T-helper 2 cell treated with Interferon-gamma antibody and Interleukin-4, amounts not matched to agents 100 ng/mL and 5 ng/mL, for 36 hours (primary cell): ENCODE results near the gene TUSC7. TPM values are rescaled to one million over a fixed set of nuclear protein-coding genes. Genes with fewer than 3 reads are reported as not detected.

Experiments
- intact Hi-C: fragments of 100-400 bp; cut with micrococcal nuclease; formaldehyde crosslinking; loops from one replicate; pipeline ENCODE4 v1.15.1; 2023
- total RNA-seq: library from RNA; stranded (reverse); gene quantifications from 2 replicates; pipeline ENCODE4 v1.2.3, GENCODE V29; 2022

TUSC7 gene
- not detected in 2 replicates for total RNA-seq

DNA sequence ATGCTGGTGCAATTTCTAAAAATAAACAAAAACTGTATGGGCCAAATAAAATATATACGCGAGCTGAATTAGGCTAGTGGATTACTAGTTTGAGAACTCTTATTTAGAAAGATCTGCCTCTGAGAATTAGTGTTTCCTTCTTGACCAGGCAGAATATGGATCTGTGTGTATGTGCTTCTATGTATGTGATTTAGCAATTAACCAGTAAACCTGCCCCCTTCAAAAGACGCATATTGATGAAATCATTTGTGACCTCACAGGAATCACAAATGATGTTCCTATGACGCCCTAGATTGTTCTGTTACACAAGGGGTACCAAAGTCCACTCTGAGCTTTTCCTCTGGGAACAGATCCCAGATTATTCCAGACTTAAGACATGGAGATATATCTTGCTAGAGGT, at the start of gene TUSC7:
Gene TUSC7 (plus strand): TSS at position 301 of the 400 bp plus-strand sequence.
- intact Hi-C loops, result no loop called here

GRCh38 chr3:116661196-116661595, 48.4 kb upstream of the TUSC7 start:
- intact Hi-C loops, result no loop called here

DNA sequence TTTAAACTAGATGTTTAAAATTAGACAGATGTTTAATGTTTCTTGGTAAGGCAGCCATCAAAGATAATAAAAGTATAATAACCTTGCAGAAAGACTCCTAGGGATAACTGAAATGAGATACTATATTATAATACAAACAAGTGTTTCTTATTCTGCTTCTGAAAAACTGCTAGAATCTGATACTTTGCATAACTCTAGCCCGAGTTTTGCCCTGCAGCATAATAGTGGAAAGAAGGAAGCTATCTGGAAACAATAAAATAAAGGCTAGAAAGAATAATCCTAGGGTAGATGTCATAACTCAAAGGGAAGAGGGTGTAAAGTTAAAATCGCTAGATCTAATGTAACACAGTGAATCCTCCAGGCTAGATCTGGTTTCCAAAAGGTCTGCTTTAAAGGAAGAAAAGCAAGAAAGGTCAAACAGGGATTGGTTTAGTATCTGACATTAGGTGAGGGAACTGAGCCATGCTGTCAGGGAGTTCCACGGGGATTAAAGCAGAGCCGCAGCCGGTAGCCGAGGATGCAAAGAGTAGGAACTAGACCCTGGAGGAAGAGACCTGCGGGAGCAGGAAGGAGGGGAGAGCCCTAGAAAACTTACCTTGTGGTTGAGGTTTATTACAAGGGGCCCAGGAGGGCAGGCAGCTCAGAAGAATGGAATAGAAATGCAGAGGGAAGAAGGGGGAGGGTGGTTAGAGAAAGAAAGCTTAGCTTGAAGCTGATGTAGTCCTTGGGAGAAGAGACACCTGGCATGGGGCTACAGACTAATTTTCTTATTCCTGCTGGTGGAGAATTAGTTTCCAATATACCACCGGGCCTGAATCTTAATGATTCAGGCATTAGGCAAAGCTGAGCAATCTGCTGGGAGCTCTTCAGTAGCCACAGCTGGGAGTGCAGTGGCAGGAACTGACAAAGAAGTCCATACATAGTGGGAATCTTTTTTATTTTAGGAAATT, 46.1 kb upstream of the TUSC7 start:
- intact Hi-C loops, result no loop called here

DNA sequence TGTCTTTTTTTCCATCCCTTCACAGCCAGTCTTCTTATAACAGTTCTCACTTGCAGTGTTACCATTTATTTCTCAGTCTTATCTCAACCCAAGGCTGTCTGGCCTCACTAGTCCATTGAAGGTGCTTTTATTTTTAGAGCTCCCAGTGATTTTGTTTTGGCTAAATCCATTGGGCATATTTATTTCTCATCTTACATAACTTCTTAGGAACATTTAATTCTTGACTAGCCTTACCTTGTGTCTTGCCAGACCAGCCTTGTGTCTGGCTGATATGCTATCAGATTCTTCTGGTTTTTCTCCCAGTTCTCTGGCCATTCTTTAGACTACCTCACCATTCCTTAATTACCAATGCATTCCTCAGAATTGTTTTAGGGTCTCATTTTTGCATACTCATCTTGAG, 42.3 kb upstream of the TUSC7 start:
- intact Hi-C loops, result no loop called here

DNA sequence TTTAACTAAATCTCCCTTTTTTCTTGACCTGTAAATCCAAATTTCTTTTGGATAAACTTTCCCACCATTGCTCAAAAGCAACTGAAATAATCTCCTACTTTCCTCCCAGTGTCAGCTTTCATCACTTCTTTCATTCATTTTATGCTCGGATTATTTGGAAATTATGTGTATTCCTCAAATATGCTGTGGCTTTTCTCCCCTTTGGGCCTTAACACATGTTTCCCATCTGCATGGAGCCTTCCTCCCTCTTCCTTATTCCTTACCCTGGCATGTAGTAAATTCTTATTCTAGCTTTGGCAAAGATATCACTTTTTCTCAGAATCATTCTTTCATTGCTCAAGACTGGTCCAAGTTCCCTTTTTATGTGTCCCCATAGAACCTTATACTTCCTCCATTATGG, 41.8 kb upstream of the TUSC7 start:
- intact Hi-C loops, result no loop called here

DNA sequence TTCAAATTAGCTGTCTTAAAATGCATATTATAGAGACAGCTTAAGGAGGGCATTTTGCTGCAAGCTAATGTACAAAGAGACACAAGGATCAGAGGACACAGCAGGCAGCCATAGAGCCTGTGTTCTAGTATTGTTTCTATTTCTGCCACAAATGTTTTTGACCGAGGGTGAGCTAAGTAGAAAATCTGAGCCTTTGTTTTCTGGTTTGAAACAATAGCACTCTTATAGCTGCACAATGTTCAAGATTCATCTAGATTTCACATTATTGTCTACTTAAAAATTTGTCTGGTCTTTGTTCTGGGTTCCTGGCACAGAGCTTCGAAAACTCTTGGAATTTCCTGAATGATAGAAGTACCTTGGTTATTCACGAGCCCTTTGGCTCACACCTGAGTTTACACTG, 40.0 kb upstream of the TUSC7 start:
- intact Hi-C loops, result no loop called here

- intact Hi-C loops, result no loop called here
These were observed 38.4 kb upstream of the TUSC7 start for GRCh38 chr3:116671151-116671550.

DNA sequence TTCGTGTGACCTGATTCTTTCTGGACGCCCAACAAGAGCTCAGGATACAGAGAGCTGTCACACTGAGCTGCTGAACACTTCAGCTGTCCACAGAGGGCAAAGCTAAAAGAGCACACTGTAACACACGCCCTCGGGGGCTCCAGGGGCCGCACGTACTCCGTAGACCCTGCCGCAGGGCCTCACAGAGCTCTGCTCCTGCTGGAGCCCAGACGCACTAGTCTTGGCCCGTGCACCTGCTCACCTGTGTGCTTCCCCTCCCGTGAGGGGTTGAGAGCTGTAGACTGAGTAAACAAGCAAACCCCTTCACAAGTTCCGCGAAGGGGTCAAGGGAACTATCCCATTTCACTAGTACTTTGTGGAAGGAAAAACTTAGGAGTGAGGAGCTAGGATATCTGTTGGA, 30.7 kb upstream of the TUSC7 start:
- intact Hi-C loops, result no loop called here

DNA sequence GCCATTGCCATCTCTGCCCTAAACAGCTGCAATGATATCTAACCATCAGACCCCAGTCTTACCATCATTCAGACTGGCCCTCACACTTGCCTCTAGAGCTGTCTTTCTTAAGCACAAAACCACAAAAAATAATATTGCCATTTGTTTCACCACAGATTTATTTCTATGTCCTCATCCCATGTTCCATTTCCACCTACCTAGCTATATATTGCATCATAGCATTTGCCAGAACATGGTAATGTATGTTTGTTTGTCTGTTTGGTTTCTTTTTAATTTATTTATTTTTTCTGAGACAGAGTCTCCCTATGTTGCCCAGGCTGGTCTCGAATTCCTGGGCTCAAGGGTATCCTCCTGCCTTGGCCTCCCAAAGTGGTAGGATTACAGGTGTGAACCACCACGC, 18.5 kb upstream of the TUSC7 start:
- intact Hi-C loops, result no loop called here

DNA sequence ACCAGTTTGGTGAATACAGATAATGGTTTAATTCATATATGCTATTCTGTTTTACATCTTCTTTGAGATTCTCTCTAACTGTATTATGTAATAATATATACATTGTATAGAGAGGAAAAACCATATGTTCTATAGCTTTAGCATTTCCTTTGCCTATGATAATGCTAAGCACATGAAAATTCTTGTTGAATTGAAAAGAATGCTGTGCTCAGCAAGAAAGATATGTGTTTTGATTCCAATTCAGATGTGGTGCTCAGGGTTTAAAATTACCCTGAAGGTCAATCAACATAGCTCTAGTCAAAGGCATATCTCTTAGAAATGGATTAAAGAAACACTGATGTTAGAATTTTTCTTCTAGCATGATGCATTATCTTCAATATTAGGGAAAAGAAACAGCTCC, 8.5 kb upstream of the TUSC7 start:
- intact Hi-C loops, result no loop called here

GRCh38 chr3:116702334-116702733, 7.2 kb upstream of the TUSC7 start:
- intact Hi-C loops, result no loop called here

GRCh38 chr3:116707531-116707930, 2.0 kb upstream of the TUSC7 start:
- intact Hi-C loops, result no loop called here

DNA sequence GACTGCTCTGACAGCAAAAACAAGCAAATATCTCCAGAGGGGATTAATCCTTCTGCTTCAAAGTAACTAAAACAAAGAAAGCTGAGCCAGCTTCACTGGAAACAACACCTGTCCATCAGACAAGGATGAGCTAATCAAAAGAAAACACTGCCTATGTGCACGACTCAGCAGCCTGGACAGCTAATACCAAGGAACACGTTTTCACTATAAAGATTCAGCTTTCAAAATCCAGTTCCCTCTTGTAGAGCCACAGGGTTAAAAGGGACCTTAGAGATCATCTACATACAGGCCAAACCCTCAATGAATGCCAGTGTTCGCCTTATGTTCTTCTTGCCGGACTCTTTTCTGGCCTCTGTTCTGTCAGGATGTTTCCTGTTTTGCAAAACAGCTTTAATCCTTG, 6.9 kb downstream of the TUSC7 start:
- intact Hi-C loops, result no loop called here

DNA sequence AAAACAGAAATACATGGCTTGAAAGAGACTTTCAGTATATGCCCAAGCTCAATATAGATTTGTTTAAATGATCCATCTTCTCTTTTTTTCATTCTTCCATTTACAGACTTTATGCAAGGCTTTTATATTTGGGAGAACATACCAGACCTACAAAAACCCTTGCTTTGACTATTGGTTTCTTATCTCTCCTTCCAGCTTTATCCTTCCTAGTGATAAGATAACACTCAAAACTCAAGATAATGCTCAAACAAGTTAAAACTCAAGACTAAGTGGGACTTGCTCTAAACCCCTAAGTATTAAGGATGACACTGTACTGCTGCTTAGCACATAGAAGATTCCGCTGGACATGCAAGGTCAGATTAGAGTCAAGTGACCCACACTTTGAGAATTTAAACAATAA, 8.0 kb downstream of the TUSC7 start:
- intact Hi-C loops, result no loop called here

- intact Hi-C loops, result no loop called here
These were observed 18.9 kb downstream of the TUSC7 start for GRCh38 chr3:116728454-116728853.

GRCh38 chr3:116734243-116734642, 24.7 kb downstream of the TUSC7 start:
- intact Hi-C loops, result no loop called here

DNA sequence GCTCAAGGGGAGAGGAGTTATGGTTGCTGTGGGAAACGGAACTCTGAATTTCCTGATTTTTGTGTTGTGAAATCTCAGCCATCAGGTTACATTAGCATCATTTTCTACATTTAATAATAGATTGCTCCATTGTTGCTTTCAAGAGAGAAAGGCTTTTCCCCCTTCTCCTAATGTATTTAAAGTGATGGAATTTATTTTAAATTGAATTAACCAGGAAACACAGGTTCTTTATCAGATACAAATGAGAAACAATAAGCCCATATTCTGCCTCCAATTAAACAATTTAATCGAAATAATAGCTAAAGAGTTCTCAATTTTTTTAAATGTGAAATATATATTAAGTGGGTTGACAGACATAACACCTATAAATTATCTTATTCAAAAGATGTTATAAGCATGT, 30.1 kb downstream of the TUSC7 start:
- intact Hi-C loops, result no loop called here

DNA sequence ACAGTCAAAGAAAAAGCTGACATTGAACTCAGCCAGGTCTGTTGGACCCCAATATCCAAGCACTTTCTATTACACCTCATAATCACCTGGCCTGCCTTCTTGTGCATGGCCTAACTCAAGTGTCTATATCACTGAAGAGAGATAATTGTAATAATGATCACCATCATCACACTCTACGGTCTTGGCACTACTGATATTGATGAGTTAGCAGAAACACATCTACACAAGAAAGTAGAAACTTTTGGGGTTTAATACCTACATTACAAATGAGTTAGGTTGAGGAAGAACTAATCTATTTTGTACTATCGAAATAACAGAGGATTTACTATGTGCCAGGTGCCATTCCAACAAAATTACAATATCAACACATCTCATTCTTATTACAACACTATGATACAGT, 30.7 kb downstream of the TUSC7 start:
- intact Hi-C loops, result no loop called here

DNA sequence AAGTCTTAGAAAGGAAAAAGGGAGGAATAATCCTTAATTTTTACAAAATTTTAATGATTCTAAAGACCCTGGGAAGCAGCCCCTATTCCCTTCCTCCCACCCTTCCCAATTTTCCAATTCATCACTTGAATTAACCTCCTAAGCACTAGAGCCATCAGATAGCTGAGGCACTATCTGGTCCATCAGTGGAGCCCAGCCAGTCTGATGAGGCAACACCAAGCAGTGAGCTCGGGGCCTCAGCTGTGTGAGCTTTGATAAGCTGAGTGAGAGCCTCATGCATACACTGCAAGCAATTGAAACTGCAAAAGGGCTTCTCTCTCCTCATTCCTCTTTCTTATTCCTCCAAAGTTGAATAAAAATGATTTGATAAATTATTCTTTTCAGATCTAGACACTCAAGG, 31.9 kb downstream of the TUSC7 start:
- intact Hi-C loops, result no loop called here

DNA sequence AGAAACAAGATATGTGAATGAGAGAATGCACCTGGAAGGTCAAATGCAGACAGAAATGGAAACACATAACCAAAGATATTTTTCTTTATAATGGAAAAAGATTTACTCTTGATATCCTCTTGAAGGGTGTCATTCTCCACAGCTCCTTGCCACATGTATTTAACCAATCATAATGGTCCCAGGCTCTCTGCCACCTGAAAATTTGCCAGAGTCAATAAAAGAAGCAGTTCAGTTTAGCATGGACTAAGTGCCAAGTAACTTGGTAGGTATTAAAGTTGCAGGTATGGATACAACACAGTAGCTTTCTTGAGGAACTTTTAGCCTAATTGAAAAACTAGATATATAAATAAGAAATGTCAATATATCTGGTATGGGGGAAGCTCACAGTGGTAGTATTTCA, 33.5 kb downstream of the TUSC7 start:
- intact Hi-C loops, result no loop called here

DNA sequence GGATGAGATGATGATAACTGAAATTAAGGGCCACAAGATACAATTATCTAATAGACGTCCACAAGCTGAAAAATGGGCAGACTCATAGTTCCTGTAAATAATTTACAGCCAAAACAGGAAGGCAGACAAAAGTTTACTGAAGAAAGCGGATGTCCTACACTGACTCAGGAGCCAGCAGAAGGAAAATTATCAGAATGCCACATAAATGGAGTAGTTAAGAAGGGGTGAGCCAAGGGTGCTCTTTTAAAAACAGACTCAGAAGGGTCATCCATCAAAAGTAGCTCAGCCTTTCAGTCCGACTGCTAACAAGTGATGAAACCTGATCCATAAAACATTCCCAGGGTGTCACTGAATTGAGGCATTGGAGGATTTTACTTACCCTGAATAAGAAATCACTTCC, 39.8 kb downstream of the TUSC7 start:
- intact Hi-C loops, result no loop called here

DNA sequence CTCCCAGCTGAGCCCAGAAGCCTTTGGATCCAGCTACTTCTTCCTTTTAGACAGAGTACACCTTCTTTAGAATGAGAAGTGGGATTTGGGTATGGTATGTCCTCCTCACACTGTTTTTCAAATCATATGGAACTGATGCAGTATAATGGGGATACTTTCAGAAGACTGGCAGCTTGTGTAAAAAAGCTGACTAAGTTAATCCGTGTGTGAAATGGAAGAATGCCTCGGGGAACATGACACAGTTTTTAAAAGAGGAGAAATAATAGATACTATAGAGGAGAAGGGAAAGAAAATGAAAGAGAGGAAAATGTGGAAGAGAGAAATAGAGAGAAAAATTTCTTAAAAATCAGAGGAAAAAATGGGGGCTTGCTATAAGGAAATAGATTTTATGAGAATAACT, 47.7 kb downstream of the TUSC7 start:
- intact Hi-C loops, result no loop called here

- intact Hi-C loops, result no loop called here
These were observed 49.7 kb downstream of the TUSC7 start for GRCh38 chr3:116759316-116759715.
